A673 (cell line): ENCODE data around the gene TOP2A.

Experiments used
- EZH2 ChIP-seq: fragments of 200-600 bp; sonication (generic); IDR thresholded peaks from 2 replicates; pipeline ENCODE4 v1.6.1; 2017; ENCODE audit warnings: borderline replicate concordance, low read depth, mild to moderate bottlenecking, mixed read lengths, antibody characterized with exemption, low read length; ENCODE audit not compliant: poor library complexity, severe bottlenecking
- TF ChIP-seq, protein P1 (sequence below): fragments of 300-800, 200-600 bp; sonication (generic); conservative IDR thresholded peaks from 2 replicates; pipeline ENCODE4 v1.5.1; 2017; ENCODE audit warnings: low read depth, mild to moderate bottlenecking, antibody characterized with exemption, low read length, moderate library complexity, mixed read lengths

- TF ChIP-seq, protein P1, sequence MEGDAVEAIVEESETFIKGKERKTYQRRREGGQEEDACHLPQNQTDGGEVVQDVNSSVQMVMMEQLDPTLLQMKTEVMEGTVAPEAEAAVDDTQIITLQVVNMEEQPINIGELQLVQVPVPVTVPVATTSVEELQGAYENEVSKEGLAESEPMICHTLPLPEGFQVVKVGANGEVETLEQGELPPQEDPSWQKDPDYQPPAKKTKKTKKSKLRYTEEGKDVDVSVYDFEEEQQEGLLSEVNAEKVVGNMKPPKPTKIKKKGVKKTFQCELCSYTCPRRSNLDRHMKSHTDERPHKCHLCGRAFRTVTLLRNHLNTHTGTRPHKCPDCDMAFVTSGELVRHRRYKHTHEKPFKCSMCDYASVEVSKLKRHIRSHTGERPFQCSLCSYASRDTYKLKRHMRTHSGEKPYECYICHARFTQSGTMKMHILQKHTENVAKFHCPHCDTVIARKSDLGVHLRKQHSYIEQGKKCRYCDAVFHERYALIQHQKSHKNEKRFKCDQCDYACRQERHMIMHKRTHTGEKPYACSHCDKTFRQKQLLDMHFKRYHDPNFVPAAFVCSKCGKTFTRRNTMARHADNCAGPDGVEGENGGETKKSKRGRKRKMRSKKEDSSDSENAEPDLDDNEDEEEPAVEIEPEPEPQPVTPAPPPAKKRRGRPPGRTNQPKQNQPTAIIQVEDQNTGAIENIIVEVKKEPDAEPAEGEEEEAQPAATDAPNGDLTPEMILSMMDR: no peak
- TF ChIP-seq EZH2: no peak
Observed at GRCh38 chr17:40382251-40382650, 35.4 kb downstream of the TOP2A start.
